Stomach (tissue), 9 donors: ENCODE results near the gene ADGRD1. TPM values are rescaled to one million over a fixed set of nuclear protein-coding genes. Genes with fewer than 3 reads are reported as not detected.

ENCODE experiments used
- DNase-seq, 2 donors: peaks; one replicate each; pipeline versions ENCODE4 v3.0.0 to v3.0.0-alpha.2; 2013 to 2019
- H3K27ac ChIP-seq, 5 donors: fragments of 200-600 bp in 4 of 5; sonication (generic) in 4 of 5; one replicate each; pipeline ENCODE4 v1.5.1; 2013 to 2019; ENCODE audit warnings: mild to moderate bottlenecking in 1 of 5, moderate library complexity in 1 of 5
- H3K27me3 ChIP-seq, 3 donors: fragments of 200-600 bp; sonication (generic); one replicate each; pipeline ENCODE4 v1.5.1; 2017 to 2019; ENCODE audit warnings: mixed run types in 1 of 3
- H3K36me3 ChIP-seq, 4 donors: fragments of 200-600 bp; sonication (generic); 1 replicate in 3 of 4; 2 replicates in 1 of 4; pipeline ENCODE4 v1.5.1; 2016 to 2019
- H3K4me1 ChIP-seq, 4 donors: fragments of 200-600 bp; sonication (generic); one replicate each; pipeline ENCODE4 v1.5.1; 2016 to 2019
- H3K4me3 ChIP-seq, 4 donors: fragments of 200-600 bp; sonication (generic) in 3 of 4; one replicate each; pipeline ENCODE4 v1.5.1; 2016 to 2019; ENCODE audit warnings: mild to moderate bottlenecking in 1 of 4
- H3K9me3 ChIP-seq, 4 donors: fragments of 200-600 bp; sonication (generic); one replicate each; pipeline ENCODE4 v1.5.1; 2016 to 2019
- EP300 ChIP-seq: sonication (generic); formaldehyde crosslinking; IDR thresholded peaks from one replicate; pipeline ENCODE4 v1.6.1; 2017; ENCODE audit warnings: antibody characterized with exemption
- POLR2A ChIP-seq, 4 donors: fragments of 450-650 bp; IDR thresholded peaks; one replicate each; pipeline ENCODE4 v1.6.1; 2016; ENCODE audit warnings: antibody characterized with exemption in 4 of 4, control low read depth in 2 of 4, mild to moderate bottlenecking in 1 of 4, moderate library complexity in 1 of 4
- POLR2AphosphoS5 ChIP-seq, 3 donors: sonication (generic); formaldehyde crosslinking; IDR thresholded peaks; one replicate each; pipeline ENCODE4 v1.6.1; 2016; ENCODE audit warnings: antibody characterized with exemption in 3 of 3
- WGBS, 5 donors: extraction: QIAGEN DNeasy Blood & Tissue Kit in 3 of 5; methylation state at CpG; one replicate each; pipeline versions ENCODE4 v1.1.5 to v1.1.7; 2013 to 2018; 5-methylcytosine and 5-hydroxymethylcytosine counted together
- intact Hi-C: fragments of 100-400 bp; cut with DNase I; formaldehyde crosslinking; loops from one replicate; pipeline ENCODE4 v1.15.1; 2023; ENCODE audit warnings: low total_unique reads
- polyA plus RNA-seq, 3 donors: library from polyadenylated mRNA; stranded (reverse); fragments of 200-250 nt; gene quantifications; one replicate each; pipeline ENCODE4 v1.2.3, GENCODE V29; 2013
- total RNA-seq, 5 donors: library from RNA; depleted of rRNA; stranded (reverse); fragments of >200 nt; gene quantifications; one replicate each; pipeline versions ENCODE4 v1.1.0 to v1.2.3, GENCODE V29; 2014 to 2016
- TF ChIP-seq, protein P1 (sequence below), 7 experiments: fragments of 450-650 bp in 4 of 7; fragments of 200-600 bp in 3 of 7; sonication (generic) in 3 of 7; IDR thresholded peaks; one replicate each; pipeline ENCODE4 v1.5.1; 2016 to 2019; ENCODE audit warnings: antibody characterized with exemption in 7 of 7, control low read depth in 2 of 7, mild to moderate bottlenecking in 1 of 7
- donor health status: healthy with polysubstance abuse.
- donor health status: Bipolar disorder and iron deficiency.
- donor health status: healthy.

Gene ADGRD1
- total and polyA plus RNA-seq, 8 donors, result 3.7 to 43.8 (median 15.4) TPM

GRCh38 chr12:131047789-131048610 is 94.3 kb downstream of the ADGRD1 start:
- H3K9me3 ChIP-seq, result no peaks in the 10 kb centered on the region
- H3K4me3 ChIP-seq, result no peak overlapping the region
- WGBS, 5 donors, result 47 to 52% (median 50%) methylated on average over 23 to 24 of the region's 24 CpGs
- no peaks in the 10 kb centered on the region for H3K27me3 ChIP-seq
- peak in 1 of 2 donors; percentile 45 for DNase-seq
- no peak overlapping the region for H3K27ac ChIP-seq
- no peak for TF ChIP-seq POLR2AphosphoS5 (IDR thresholded peaks at IDR 0.05)
- no peak for TF ChIP-seq EP300
- TF ChIP-seq POLR2A (IDR thresholded peaks at IDR 0.05), result no peak
- TF ChIP-seq, protein P1, sequence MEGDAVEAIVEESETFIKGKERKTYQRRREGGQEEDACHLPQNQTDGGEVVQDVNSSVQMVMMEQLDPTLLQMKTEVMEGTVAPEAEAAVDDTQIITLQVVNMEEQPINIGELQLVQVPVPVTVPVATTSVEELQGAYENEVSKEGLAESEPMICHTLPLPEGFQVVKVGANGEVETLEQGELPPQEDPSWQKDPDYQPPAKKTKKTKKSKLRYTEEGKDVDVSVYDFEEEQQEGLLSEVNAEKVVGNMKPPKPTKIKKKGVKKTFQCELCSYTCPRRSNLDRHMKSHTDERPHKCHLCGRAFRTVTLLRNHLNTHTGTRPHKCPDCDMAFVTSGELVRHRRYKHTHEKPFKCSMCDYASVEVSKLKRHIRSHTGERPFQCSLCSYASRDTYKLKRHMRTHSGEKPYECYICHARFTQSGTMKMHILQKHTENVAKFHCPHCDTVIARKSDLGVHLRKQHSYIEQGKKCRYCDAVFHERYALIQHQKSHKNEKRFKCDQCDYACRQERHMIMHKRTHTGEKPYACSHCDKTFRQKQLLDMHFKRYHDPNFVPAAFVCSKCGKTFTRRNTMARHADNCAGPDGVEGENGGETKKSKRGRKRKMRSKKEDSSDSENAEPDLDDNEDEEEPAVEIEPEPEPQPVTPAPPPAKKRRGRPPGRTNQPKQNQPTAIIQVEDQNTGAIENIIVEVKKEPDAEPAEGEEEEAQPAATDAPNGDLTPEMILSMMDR (IDR thresholded peaks at IDR 0.05), result no peak
- intact Hi-C loops, result no loop called here
- no peaks in the 10 kb centered on the region for H3K36me3 ChIP-seq
- H3K4me1 ChIP-seq, result no peaks in the 10 kb centered on the region

GRCh38 chr12:131048611-131048990 is 94.9 kb downstream of the ADGRD1 start:
- Histone ChIP-seq H3K27me3 (no peaks in the 10 kb centered on the region), H3K36me3 (no peaks in the 10 kb centered on the region), H3K4me1 (no peaks in the 10 kb centered on the region), H3K27ac (no peak overlapping the region), H3K4me3 (no peak overlapping the region), H3K9me3 (no peaks in the 10 kb centered on the region)
- 43 to 62% (median 49%) methylated on average over 6 of the region's 6 CpGs for WGBS, 5 donors
- no peak for DNase-seq
- TF ChIP-seq POLR2AphosphoS5 (IDR thresholded peaks at IDR 0.05), result no peak
- TF ChIP-seq, protein P1 (IDR thresholded peaks at IDR 0.05), result no peak
- no peak for TF ChIP-seq EP300
- TF ChIP-seq POLR2A (IDR thresholded peaks at IDR 0.05), result no peak
- intact Hi-C loops, result no loop called here

- TF ChIP-seq, protein P1 (IDR thresholded peaks at IDR 0.05), result no peak
- TF ChIP-seq EP300 (no peak), POLR2A (IDR thresholded peaks at IDR 0.05) (no peak), POLR2AphosphoS5 (IDR thresholded peaks at IDR 0.05) (no peak)
- 82 to 94% (median 88%) methylated on average over 11 of the region's 11 CpGs for whole genome bisulfite sequencing, 5 donors
- no peak for DNase-seq
- H3K4me3 ChIP-seq, result no peak overlapping the region
- H3K9me3 ChIP-seq, result no peaks in the 10 kb centered on the region
- no peaks in the 10 kb centered on the region for H3K27me3 ChIP-seq
- no peaks in the 10 kb centered on the region for H3K4me1 ChIP-seq
- H3K27ac ChIP-seq, result no peak overlapping the region
- H3K36me3 ChIP-seq, result no peaks in the 10 kb centered on the region
- intact Hi-C loops, result no loop called here
These were observed 95.3 kb downstream of the ADGRD1 start for GRCh38 chr12:131049002-131049401.

DNA sequence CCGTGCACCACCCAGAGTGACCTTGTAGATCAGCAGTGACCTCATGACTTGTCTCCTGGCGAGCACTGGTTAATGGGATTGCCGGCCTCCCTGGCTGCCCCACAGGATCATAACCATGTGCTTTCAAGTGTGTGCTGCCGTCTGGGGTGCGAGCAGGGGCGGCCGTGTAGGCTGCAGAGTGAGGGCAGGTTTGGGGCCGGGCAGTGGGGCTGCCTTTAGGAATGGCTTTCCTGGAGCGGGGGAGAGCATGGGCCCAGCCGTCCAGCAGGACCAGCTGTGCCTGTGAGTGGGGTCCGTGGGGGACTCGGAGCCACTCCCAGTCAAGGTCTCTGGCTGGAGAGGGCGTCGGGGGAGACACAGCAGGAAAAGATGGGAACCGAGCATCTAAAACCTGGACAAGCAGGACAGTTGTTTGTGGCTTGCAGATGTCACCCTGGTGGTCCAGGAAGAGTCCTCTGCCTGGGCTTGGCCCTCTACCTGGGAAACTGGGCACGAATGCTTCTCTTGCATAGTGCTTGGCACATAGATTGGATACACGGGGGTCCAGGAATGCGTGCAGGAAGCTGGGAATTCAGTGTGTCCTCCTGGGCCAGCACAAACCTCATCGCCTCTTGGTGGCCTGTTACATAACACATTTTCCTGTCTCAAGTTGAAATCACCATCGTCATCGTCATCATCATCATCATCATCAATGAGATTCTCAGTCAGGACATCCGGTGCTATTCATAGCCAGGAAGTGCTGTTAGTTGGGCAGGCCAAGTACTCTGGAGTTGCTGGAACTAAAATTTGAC is 96.0 kb downstream of the ADGRD1 start:
- TF ChIP-seq, protein P1 (IDR thresholded peaks at IDR 0.05), result no peak
- TF ChIP-seq EP300 (no peak), POLR2AphosphoS5 (IDR thresholded peaks at IDR 0.05) (no peak), POLR2A (IDR thresholded peaks at IDR 0.05) (no peak)
- no peak overlapping the region for H3K4me3 ChIP-seq
- H3K27me3 ChIP-seq, result no peaks in the 10 kb centered on the region
- H3K9me3 ChIP-seq, result no peaks in the 10 kb centered on the region
- no peaks in the 10 kb centered on the region for H3K36me3 ChIP-seq
- H3K4me1 ChIP-seq, result no peaks in the 10 kb centered on the region
- no peak overlapping the region for H3K27ac ChIP-seq
- 71 to 82% (median 82%) methylated on average over 18 to 22 of the region's 22 CpGs for WGBS, 5 donors
- intact Hi-C loops, result no loop called here
- DNase-seq, result no peak
